Stimulated activated CD4-positive, alpha-beta T cell treated with anti-CD3 and anti-CD28 coated beads, Interleukin-1b, Interleukin-23, amount 100 ng/mL, for 24 hours (primary cell): Measurements from ENCODE around the gene COA8.

Experiments used
- DNase-seq, 4 experiments: peaks; one replicate each; pipeline ENCODE4 v3.0.0-alpha.2; 2020; ENCODE audit warnings: low read depth in 4 of 4, low spot score in 1 of 4

COA8 gene

GRCh38 chr14:103535891-103536565 lies 26.7 kb upstream of the COA8 start:
- DNase-seq, result no peak

DNA sequence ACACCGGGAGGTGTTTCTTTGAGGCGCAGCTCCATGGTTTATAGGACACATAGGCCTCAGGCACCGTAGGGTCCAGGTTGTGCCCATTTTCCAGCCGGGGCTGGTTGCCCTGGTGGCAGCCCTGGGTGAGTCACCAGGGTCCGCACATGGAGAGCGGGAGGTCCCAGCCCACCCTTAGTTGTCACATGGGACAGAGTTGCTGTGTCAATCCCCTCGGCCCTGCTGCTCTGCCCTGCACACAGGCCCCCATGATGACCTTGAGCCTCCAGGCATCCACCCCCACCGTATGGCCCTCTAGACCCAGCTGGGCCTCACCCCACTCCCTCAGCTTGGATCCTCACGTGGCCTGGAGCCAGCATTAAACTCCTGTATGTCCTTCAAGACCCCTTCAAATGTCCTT lies 26.1 kb upstream of the COA8 start:
- no peak for DNase-seq

GRCh38 chr14:103537175-103537990 lies 25.4 kb upstream of the COA8 start:
- DNase-seq, result no peak

- DNase-seq, result no peak
Observed at GRCh38 chr14:103538291-103539055, 24.3 kb upstream of the COA8 start.

GRCh38 chr14:103539056-103539825 lies 23.5 kb upstream of the COA8 start:
- no peak for DNase-seq

DNA sequence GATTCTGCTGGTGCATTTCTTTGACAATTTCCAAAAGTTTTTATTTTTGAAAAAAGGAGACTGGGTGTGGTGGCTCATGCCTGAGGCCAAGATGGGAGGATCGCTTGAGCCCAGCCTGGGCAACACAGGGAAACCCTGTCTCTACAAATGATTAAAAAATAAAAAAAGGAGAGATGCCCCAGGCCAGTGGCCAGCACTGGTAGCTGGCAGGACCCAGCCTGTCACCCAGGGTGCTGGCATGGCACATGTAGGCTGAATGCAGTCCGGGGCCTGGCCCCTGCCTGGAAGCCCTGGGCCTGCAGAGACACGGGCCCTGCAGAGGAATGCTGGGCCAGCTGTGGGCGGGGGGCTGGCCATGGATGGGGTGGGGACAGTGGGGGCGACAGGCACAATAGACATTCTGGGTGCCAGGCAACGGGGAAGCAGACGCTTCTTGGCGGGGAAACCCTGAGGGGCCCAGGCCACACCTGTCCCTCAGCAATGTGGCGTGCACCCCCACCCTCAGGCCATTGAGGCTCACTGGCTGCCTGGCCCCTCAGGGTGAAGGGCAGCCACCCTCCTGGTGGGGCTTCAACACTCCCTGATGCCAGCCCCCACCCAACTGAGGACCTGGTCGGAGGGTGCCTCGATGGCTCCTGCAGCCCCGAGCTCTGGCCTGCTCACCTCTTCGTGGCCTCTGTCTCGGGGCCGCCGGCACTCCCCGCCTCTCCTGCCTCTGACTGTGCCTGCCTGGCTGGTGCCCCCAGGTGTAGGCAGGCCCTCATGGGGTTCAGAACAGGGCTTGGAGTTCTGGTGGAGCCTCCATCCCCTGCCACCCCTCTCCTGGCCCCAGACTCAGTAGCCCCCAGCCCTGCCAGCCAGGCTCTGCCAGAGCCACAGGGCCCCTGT lies 21.7 kb upstream of the COA8 start:
- DNase-seq, result no peak

GRCh38 chr14:103541709-103542604 lies 20.8 kb upstream of the COA8 start:
- DNase-seq, result no peak

GRCh38 chr14:103542605-103543088 lies 20.1 kb upstream of the COA8 start:
- DNase-seq, result no peak

DNA sequence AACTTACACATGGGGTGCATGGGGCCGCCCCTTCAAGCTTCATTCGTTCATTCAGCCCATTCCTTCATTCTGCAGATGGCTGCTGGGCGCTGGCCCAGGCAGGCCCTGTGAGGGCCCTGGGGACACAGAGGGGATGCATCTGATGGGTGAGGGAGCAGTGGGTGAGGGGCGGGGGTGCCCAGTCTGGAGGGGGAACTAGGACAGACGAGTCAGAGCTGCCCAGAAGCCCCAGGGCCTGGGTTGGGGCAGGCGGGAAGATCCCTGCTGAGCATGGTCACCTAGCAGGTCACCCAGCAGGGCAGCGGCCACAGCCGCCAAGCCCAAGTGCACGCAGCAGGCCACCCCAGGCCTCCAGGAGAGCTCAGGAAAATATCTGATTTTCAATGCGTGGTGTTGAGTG lies 19.6 kb upstream of the COA8 start:
- no peak for DNase-seq

DNA sequence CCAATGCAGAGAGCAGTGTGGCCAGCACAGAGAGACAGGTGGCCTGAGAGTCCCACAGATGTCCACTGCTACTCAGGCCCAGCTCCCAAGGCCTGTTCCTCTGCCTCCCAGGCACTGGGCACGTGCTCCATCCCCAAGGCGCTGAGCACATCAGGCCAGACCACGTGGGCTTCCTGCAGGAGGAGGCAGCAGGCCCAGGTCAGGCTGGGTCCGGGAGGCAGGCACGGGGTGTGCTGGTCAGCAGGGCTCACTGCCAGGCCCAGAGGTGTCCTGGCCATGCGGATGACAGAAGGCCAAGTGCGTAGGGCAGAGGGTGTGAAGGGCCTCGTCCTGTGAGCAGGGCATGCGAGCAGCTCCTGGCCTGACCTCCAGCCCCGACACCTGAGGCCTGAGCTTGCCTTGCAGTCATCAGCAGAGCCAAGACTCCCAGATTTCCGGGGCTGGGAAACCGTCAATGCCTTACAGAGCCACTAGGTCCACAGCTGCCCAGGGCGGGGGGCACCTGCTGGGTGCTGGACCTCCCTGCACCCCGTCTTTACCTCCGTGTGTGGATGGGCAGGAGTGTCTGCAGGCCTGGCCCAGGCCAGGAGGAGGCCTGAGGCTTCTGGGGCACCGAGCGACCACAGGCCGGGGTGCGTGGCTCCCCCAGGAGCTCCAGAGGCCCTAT lies 18.9 kb upstream of the COA8 start:
- no peak for DNase-seq

- DNase-seq, result no peak
Observed at GRCh38 chr14:103544388-103545218, 18.2 kb upstream of the COA8 start.

GRCh38 chr14:103545219-103545914 lies 17.4 kb upstream of the COA8 start:
- DNase-seq, result no peak

- DNase-seq, result no peak
Observed at GRCh38 chr14:103545915-103546651, 16.7 kb upstream of the COA8 start.

- DNase-seq, result peak; percentile 59 to 68 (median 62)
Observed at GRCh38 chr14:103546652-103547454, 15.9 kb upstream of the COA8 start.

- no peak for DNase-seq
Observed at GRCh38 chr14:103547455-103547940, 15.3 kb upstream of the COA8 start.
